Measurements from ENCODE around the gene GOLGA1. TPM values are rescaled to one million over a fixed set of nuclear protein-coding genes. Genes with fewer than 3 reads are reported as not detected.

GOLGA1 gene
- total and polyA plus RNA-seq, 2 of the 13 experiments (the other 11 are each of a cell fraction or from before 2014, with no cell fraction given), result 12.7 to 15.9 TPM

- H4K20me1 ChIP-seq (ENCODE audit: insufficient read depth, low read length), result no peaks in the 10 kb centered on the region
- H3K27ac ChIP-seq (ENCODE audit: extremely low read length, insufficient read depth, low read length), result no peak overlapping the region
- H3K9ac ChIP-seq (ENCODE audit: insufficient read depth, low read depth, low read length), result no peak overlapping the region
- intact Hi-C loops (cut with micrococcal nuclease; ENCODE audit: unreplicated experiment), result no loop called here
- ChIA-PET CTCF (ENCODE audit: low intra/inter-chr PET ratio, low total read pairs) (no interaction called here), POLR2A (no interaction called here)
- ATAC-seq, result no peak
- no peak for DNase-seq (ENCODE audit: low spot score)
- BruUV-seq (replicated peaks), result no TSS peak
- no peak overlapping the region for H2AFZ ChIP-seq (ENCODE audit: low read length)
- no peaks in the 10 kb centered on the region for H3K79me2 ChIP-seq (ENCODE audit: insufficient read depth, low read length)
- no peak overlapping the region for H3K4me3 ChIP-seq (replicated peaks in 1 of 3; ENCODE audit: insufficient read depth in 1 of 3, low read depth in 2 of 3, low read length in 3 of 3)
- no peak for FAIRE-seq
- H3K9me3 ChIP-seq (ENCODE audit: low read length), result no peaks in the 10 kb centered on the region
- TF ChIP-seq TCF7 (IDR thresholded peaks at IDR 0.05; ENCODE audit: low read depth), result no peak
- TF ChIP-seq ARNT2 (CRISPR knock-in tag; IDR thresholded peaks at IDR 0.05; ENCODE audit: low read depth), result no peak
- no peak for TF ChIP-seq KAT8 (CRISPR knock-in tag; IDR thresholded peaks at IDR 0.05)
- TF ChIP-seq AHR (CRISPR knock-in tag; IDR thresholded peaks at IDR 0.05), result no peak
- TF ChIP-seq ZNF280D (CRISPR knock-in tag; IDR thresholded peaks at IDR 0.05), result no peak
- TF ChIP-seq POGZ (CRISPR knock-in tag; IDR thresholded peaks at IDR 0.05), result no peak
- TF ChIP-seq ZNF691 (CRISPR knock-in tag; IDR thresholded peaks at IDR 0.05; ENCODE audit: borderline replicate concordance, low read depth), result no peak
- no peak for TF ChIP-seq RBM22 (optimal IDR thresholded peaks at IDR 0.05; ENCODE audit: low read length)
- no peaks in the 10 kb centered on the region for H3K4me1 ChIP-seq (ENCODE audit: insufficient read depth, low read length)
- WGBS (ENCODE audit: low lambda C conversion rate), result 79% methylated on average over 2 of the region's 2 CpGs
- no peaks in the 10 kb centered on the region for H3K27me3 ChIP-seq (ENCODE audit: control insufficient read depth in 1 of 2, insufficient read depth in 2 of 2, low read length in 2 of 2)
- H3K4me2 ChIP-seq (ENCODE audit: low read depth, low read length), result no peak overlapping the region
- H3K36me3 ChIP-seq (replicated peaks in 1 of 2; ENCODE audit: control insufficient read depth in 1 of 2, insufficient read depth in 2 of 2, low read length in 2 of 2), result peaks cover 6 to 16% of the 10 kb centered on the region in 2 experiments; a peak in 4 of 5 replicates
- in situ Hi-C loops (cut with HindIII; ENCODE audit: extremely low pct_ligation_motif_present, low pct_unique_long_range_greater_than_20kb), result no loop called here
Measured at GRCh38 chr9:124975131-124975530, 34.2 kb upstream of the GOLGA1 start.

All from HepG2 (cell line).